PC-3 (cell line): ENCODE data around the gene B4GALT3. TPM values are rescaled to one million over a fixed set of nuclear protein-coding genes. Genes with fewer than 3 reads are reported as not detected.

ENCODE experiments used
- ATAC-seq: fragments of 200-7000 bp; cut with Tn5 transposase; 2 replicates; pipeline ENCODE4 v1.9.1; 2020; ENCODE audit warnings: mild to moderate bottlenecking, moderate library complexity
- BruUV-seq: library from RNA; stranded (reverse); fragments of 400-500 nt; replicated peaks from 2 replicates; lab custom pipeline; 2021; lab: Mats Ljungman, UMichigan
- CTCF ChIA-PET: fragments of 300-600 bp; sonication (Branson Sonifier 250); formaldehyde crosslinking; loops from one replicate; lab custom pipeline; 2022; ENCODE audit warnings: antibody characterized with exemption; lab: Charles Lee
- POLR2A ChIA-PET: fragments of 300-600 bp; sonication (Branson Sonifier 250); formaldehyde crosslinking; loops from one replicate; lab custom pipeline; 2022; ENCODE audit warnings: antibody characterized with exemption; ENCODE audit not compliant: unreplicated experiment; lab: Charles Lee
- DNase-seq: peaks from one replicate; pipeline ENCODE4 v3.0.0-alpha.2; 2015
- H2AFZ ChIP-seq: fragments of 300-600 bp; sonication (generic); 2 replicates; pipeline ENCODE4 v1.6.0; 2016; ENCODE audit warnings: antibody characterized with exemption, low read length
- H3F3A ChIP-seq: fragments of 300-600 bp; sonication (generic); one replicate; pipeline ENCODE4 v1.6.0; 2017; ENCODE audit warnings: antibody characterized with exemption, low read length, control low read depth, mild to moderate bottlenecking; ENCODE audit not compliant: unreplicated experiment
- H3K27ac ChIP-seq: fragments of 300-600 bp; sonication (generic); 2 replicates; pipeline ENCODE4 v1.5.1; 2016; ENCODE audit warnings: mild to moderate bottlenecking, low read length
- H3K27me3 ChIP-seq: fragments of 300-600 bp; sonication (generic); 2 replicates; pipeline ENCODE4 v1.6.1; 2016; ENCODE audit warnings: low read length, mixed read lengths
- H3K36me3 ChIP-seq: fragments of 300-600 bp; sonication (generic); 2 replicates; pipeline ENCODE4 v1.6.1; 2016; ENCODE audit warnings: low read depth, mixed run types, low read length, mixed read lengths
- H3K4me1 ChIP-seq: fragments of 300-600 bp; sonication (generic); 2 replicates; pipeline ENCODE4 v1.5.1; 2016; ENCODE audit warnings: low read length; ENCODE audit not compliant: insufficient read depth
- H3K4me2 ChIP-seq: fragments of 300-600 bp; sonication (generic); 2 replicates; pipeline ENCODE4 v1.6.0; 2016; ENCODE audit warnings: low read length
- H3K4me3 ChIP-seq: fragments of 300-600 bp; sonication (generic); 2 replicates; pipeline ENCODE4 v1.5.1; 2016; ENCODE audit warnings: mild to moderate bottlenecking, low read length, mixed read lengths
- H3K79me2 ChIP-seq: fragments of 300-600 bp; sonication (generic); 2 replicates; pipeline ENCODE4 v1.6.1; 2017; ENCODE audit warnings: low read length, mixed read lengths
- H3K9ac ChIP-seq: fragments of 300-600 bp; sonication (generic); 2 replicates; pipeline ENCODE4 v1.6.0; 2016; ENCODE audit warnings: mild to moderate bottlenecking, low read length
- H3K9me2 ChIP-seq: fragments of 300-600 bp; sonication (generic); replicated peaks from 2 replicates; pipeline ENCODE4 v1.6.1; 2016; ENCODE audit warnings: mixed run types, low read length, mixed read lengths
- H3K9me3 ChIP-seq: fragments of 300-600 bp; sonication (generic); 2 replicates; pipeline ENCODE4 v1.6.1; 2016; ENCODE audit warnings: low read length, mixed read lengths
- H4K20me1 ChIP-seq: fragments of 300-600 bp; sonication (generic); 2 replicates; pipeline ENCODE4 v1.6.1; 2016; ENCODE audit warnings: low read length, mixed read lengths
- CTCF ChIP-seq: fragments of 300-600 bp; sonication (generic); conservative IDR thresholded peaks from 2 replicates; pipeline ENCODE4 v1.5.1; 2017; ENCODE audit warnings: antibody characterized with exemption, low read depth, mild to moderate bottlenecking, low read length
- EZH2 ChIP-seq: fragments of 300-600 bp; sonication (generic); IDR thresholded peaks from one replicate; pipeline ENCODE4 v1.6.1; 2017; ENCODE audit warnings: antibody characterized with exemption, mild to moderate bottlenecking, low read length; ENCODE audit not compliant: unreplicated experiment
- EZH2phosphoT487 ChIP-seq: fragments of 300-600 bp; sonication (generic); IDR thresholded peaks from 2 replicates; pipeline ENCODE4 v1.6.1; 2018; ENCODE audit warnings: mild to moderate bottlenecking, antibody characterized with exemption, low read length, borderline replicate concordance
- intact Hi-C: fragments of 100-400 bp; cut with micrococcal nuclease; formaldehyde crosslinking; loops from 2 replicates; pipeline ENCODE4 v1.9.0; 2023
- total RNA-seq: library from RNA; depleted of rRNA; stranded (reverse); fragments of >200 nt; gene quantifications from 2 replicates; pipeline ENCODE4 v1.2.3, GENCODE V29; 2014

The B4GALT3 gene
- total RNA-seq, 1 experiment from 2014 or later: 85.4 TPM

DNA sequence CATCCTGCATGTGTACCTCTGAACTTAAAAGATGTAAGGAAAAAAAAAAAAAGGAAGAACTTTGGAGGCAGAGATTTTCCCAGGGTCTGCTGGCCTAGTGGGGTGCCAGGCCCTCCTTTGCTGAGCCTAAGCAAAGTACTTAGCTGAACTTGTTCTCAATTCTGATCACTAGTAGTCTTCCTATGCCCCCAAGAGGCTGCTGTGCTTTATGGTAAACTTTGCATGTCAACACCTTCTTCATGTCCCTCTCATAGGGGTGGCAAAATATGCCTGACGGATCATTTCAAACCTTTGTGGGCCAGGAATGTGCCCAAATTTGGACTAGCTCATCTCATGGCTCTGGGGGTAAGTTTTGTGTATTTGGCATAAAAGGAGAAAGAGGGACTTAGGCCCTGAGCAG, 19.4 kb downstream of the B4GALT3 start:
- H3K27me3 ChIP-seq: no peaks in the 10 kb centered on the region
- H3K79me2 ChIP-seq: peaks cover 42% of the 10 kb centered on the region
- no peak overlapping the region for H3K9ac ChIP-seq
- H3K4me1 ChIP-seq: peaks cover 41% of the 10 kb centered on the region
- no peaks in the 10 kb centered on the region for H4K20me1 ChIP-seq
- H3K27ac ChIP-seq: no peak overlapping the region
- intact Hi-C loops: loop anchor here (2.0 kb wide), 1 partner anchor 39 kb away; the partner anchor contains the start of genes NIT1 and PFDN2
- BruUV-seq: no TSS peak
- H3K36me3 ChIP-seq: peaks cover 9% of the 10 kb centered on the region; the same call in 1 of the 2 replicates
- H3K4me2 ChIP-seq: no peak overlapping the region
- no peaks in the 10 kb centered on the region for H3K9me3 ChIP-seq
- ATAC-seq: no peak
- DNase-seq: no peak
- TF ChIP-seq EZH2phosphoT487 (no peak), EZH2 (no peak), CTCF (no peak)
- no peak overlapping the region for H3K4me3 ChIP-seq
- no peak overlapping the region for H2AFZ ChIP-seq
- POLR2A ChIA-PET: no interaction called here
- H3K9me2 ChIP-seq: no peaks in the 10 kb centered on the region
- no peaks in the 10 kb centered on the region for H3F3A ChIP-seq
- CTCF ChIA-PET: no interaction called here

GRCh38 chr1:161153682-161154337, 23.5 kb downstream of the B4GALT3 start, which contains the start of gene UFC1:
Gene UFC1 (plus strand): TSS chr1:161153978. CDS start chr1:161153998, 20 bp downstream.
- H3K27ac ChIP-seq: peak within 1 kb of the TSS; percentile 89
- H3K9me3 ChIP-seq: no peaks in the 10 kb centered on the region
- DNase-seq (peak; percentile 89), ATAC-seq (peak; percentile 88)
- no peaks in the 10 kb centered on the region for H3F3A ChIP-seq
- peak within 1 kb of the TSS; percentile 90 for H3K9ac ChIP-seq
- peak within 1 kb of the TSS; percentile 86 for H2AFZ ChIP-seq
- H3K4me3 ChIP-seq: peak within 1 kb of the TSS; percentile 78
- intact Hi-C loops: loop anchor here (1.0 to 2.0 kb wide), 2 partner anchors 21 to 36 kb away; partner anchors contain the start of genes DEDD, NIT1 and PFDN2
- peak within 1 kb of the TSS; percentile 84 for H3K4me2 ChIP-seq
- no peaks in the 10 kb centered on the region for H3K27me3 ChIP-seq
- TSS peak; percentile 97 for BruUV-seq
- ChIA-PET CTCF (interaction anchor here (0.9 to 1.3 kb wide), 3 partner anchors 12 to 21 kb away, joined by 3 to 5 read pairs (median 4); partner anchors contain the start of gene PPOX), POLR2A (interaction anchor here (0.5 to 0.6 kb wide), 4 partner anchors 17 to 116 kb away, joined by 3 to 10 read pairs (median 4); no protein-coding TSS in a partner anchor)
- peaks cover 26% of the 10 kb centered on the region for H3K4me1 ChIP-seq
- H3K36me3 ChIP-seq: peaks cover 9% of the 10 kb centered on the region; the same call in 1 of the 2 replicates
- TF ChIP-seq CTCF (no peak), EZH2phosphoT487 (no peak), EZH2 (no peak)
- H3K79me2 ChIP-seq: peaks cover 19% of the 10 kb centered on the region
- H4K20me1 ChIP-seq: no peaks in the 10 kb centered on the region
- no peaks in the 10 kb centered on the region for H3K9me2 ChIP-seq
